Sigmoid colon (tissue), 4 donors: ENCODE measurements around the gene PRR22.
A peak's percentile ranks its signal among the peaks of the same experiment; 100 is the strongest.

Experiments
- CTCF ChIP-seq, 4 experiments: fragments of 450-650 bp in 3 of 4; fragments of 200-600 bp in 1 of 4; IDR thresholded peaks; one replicate each; pipeline ENCODE4 v1.5.1; 2016 to 2019; ENCODE audit warnings: antibody characterized with exemption in 4 of 4, mild to moderate bottlenecking in 3 of 4, moderate library complexity in 2 of 4
- EP300 ChIP-seq, 4 donors: sonication (generic); formaldehyde crosslinking; IDR thresholded peaks; one replicate each; pipeline ENCODE4 v1.6.1; 2017; ENCODE audit warnings: antibody characterized with exemption in 4 of 4
- POLR2A ChIP-seq, 2 donors: fragments of 450-650 bp; IDR thresholded peaks; one replicate each; pipeline ENCODE4 v1.6.1; 2016; ENCODE audit warnings: antibody characterized with exemption in 2 of 2, mild to moderate bottlenecking in 2 of 2, moderate library complexity in 2 of 2
- POLR2AphosphoS5 ChIP-seq, 4 donors: sonication (generic); formaldehyde crosslinking; IDR thresholded peaks; one replicate each; pipeline ENCODE4 v1.6.1; 2017; ENCODE audit warnings: antibody characterized with exemption in 4 of 4

- TF ChIP-seq POLR2A (IDR thresholded peaks at IDR 0.05) = peak; percentile 63 to 66
- no peak for TF ChIP-seq CTCF (IDR thresholded peaks at IDR 0.05)
- TF ChIP-seq POLR2AphosphoS5 (IDR thresholded peaks at IDR 0.05) = peak; percentile 73 to 93 (median 86)
- peak in 1 of 4 donors; percentile 48 for TF ChIP-seq EP300 (IDR thresholded peaks at IDR 0.05)
Measured at GRCh38 chr19:5790559-5791520, 6.3 kb upstream of the PRR22 start, which contains the start of gene DUS3L.
